GM12891 (cell line): Measurements from ENCODE around the gene CLK3. TPM values are rescaled to one million over a fixed set of nuclear protein-coding genes. Genes with fewer than 3 reads are reported as not detected.

Experiments
- DNase-seq: peaks from one replicate; pipeline ENCODE4 v3.0.0; 2011; ENCODE audit warnings: low spot score; ENCODE audit not compliant: insufficient read length
- FAIRE-seq: peaks from 2 replicates; lab custom pipeline; 2011; peaks lifted over from hg19 to GRCh38; lab: Jason Lieb, UNC
- PAX5 ChIP-seq: IDR thresholded peaks from 2 replicates; pipeline ENCODE4 v1.6.1; 2011; ENCODE audit warnings: low read length, moderate library complexity, mild to moderate bottlenecking; ENCODE audit not compliant: insufficient read depth, severe bottlenecking
- POLR2A ChIP-seq: IDR thresholded peaks from 2 replicates; pipeline ENCODE4 v1.6.1; 2011; ENCODE audit warnings: low read depth, low read length, control low read depth
- POLR2AphosphoS5 ChIP-seq: IDR thresholded peaks from 2 replicates; pipeline ENCODE4 v1.6.1; 2011; ENCODE audit warnings: low read depth, low read length, control low read depth
- POU2F2 ChIP-seq: IDR thresholded peaks from 2 replicates; pipeline ENCODE4 v1.6.1; 2011; ENCODE audit warnings: low read depth, mild to moderate bottlenecking, control low read depth, low read length, moderate library complexity
- SPI1 ChIP-seq: IDR thresholded peaks from 2 replicates; pipeline ENCODE4 v1.6.1; 2011; ENCODE audit warnings: low read depth, low read length, control low read depth
- TAF1 ChIP-seq: IDR thresholded peaks from 2 replicates; pipeline ENCODE4 v1.6.1; 2011; ENCODE audit warnings: low read depth, low read length, control low read depth
- polyA plus RNA-seq: library from polyadenylated mRNA; unstranded; fragments of >200 nt; gene quantifications from one replicate; pipeline ENCODE4 v1.2.1, GENCODE V29; 2012; ENCODE audit warnings: low read depth, missing spikeins, inconsistent platforms; ENCODE audit not compliant: missing spikeins

Gene CLK3
- polyA plus RNA-seq = 55.3 TPM

DNA sequence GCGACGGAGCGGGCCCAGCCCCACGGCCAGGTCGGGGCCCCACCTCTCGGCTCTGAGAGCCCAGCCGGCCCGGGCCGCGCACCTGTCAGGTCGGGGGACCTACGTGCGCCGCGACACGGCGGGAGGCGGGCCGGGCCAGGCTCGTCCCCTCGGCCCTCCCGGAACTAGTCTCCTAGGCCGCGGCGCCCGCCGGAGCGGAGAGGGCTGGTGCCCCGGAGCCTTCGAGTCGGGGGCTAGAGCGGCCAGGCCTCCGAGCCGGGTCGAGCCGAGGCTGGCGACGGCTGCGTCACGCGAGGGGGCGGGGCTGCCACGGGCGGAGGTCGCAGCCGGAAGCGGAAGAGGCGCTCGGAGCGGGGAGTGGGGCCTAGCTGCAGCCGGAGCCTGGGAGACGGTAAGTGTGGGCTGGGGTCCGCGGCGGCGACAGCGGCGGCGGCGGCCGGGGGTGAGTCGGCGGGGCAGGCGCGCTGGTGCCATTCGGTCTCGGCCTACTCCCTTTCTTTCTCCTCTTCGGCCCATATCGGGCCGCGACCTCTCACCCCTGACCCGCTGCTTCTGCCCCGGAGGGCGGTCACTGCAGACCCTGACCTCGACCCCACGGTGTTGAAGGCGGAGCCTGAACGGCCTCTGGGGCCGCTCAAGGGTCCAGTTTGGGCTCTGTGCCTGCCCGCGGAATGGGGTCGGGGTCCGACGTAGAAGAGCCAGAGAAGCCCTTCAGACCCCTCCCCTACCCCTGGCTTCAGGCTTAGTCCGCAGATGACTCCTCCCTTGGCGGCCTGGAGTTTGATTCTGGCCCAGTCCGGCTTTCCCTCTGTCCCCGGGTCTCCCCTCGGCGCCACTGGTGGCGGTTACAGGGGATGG, at the start of gene CLK3:
Gene CLK3, plus strand, starts transcription at position 329 of the 858 bp plus-strand sequence. CDS start 3,361 bp downstream, outside the sequence.
- peak; percentile 58; the same call in 1 of the 2 replicates for TF ChIP-seq POLR2AphosphoS5
- TF ChIP-seq POLR2A = peak; percentile 59; the same call in 1 of the 2 replicates
- peak; percentile 75 for TF ChIP-seq TAF1
- no peak for TF ChIP-seq POU2F2
- peak; percentile 80 for TF ChIP-seq PAX5
- TF ChIP-seq SPI1 = 0 out of 2 replicates have a peak, but pooled peaks have one; percentile 25
- FAIRE-seq = peak; percentile 91
- peak; percentile 100 for DNase-seq

DNA sequence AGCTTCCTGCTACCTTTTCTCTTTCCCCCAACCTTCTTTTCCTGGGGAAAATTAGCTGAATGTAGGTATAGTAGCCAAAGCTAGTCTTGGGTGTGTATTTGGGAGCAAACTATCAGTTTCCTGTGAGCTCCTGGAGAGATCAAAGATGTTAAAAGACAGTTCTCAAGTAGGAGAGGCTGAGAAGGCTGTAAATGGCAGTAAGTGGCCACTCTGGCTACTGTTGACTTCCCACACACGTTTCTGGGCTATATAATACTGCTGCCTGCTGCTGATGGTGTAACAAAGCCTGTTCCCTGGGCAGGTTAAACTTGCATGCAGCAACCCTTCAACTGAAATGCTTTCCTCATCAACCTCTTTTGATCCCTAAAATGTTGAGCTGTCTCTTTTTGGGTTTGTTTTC, 47.0 kb upstream of the CLK3 start:
- no peak for DNase-seq
- TF ChIP-seq POLR2A (no peak), PAX5 (no peak), POU2F2 (no peak), SPI1 (no peak), TAF1 (no peak)
- FAIRE-seq = no peak

DNA sequence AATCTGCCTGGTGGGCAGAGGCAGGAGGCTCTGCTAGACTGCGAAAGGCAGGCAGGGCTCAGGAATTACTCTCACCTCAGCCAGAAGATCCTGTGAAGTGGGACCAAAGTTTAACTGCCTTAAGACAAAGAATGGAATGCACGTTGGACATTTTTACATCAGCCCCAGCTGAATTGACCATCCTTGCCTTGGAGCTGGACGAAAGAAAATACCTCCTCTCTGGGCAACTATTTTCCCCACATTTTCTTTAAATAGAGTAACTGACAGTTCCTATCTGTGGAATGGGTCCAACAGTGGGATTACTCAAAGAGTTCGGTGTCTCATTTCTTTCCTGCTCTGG, 45.9 kb upstream of the CLK3 start:
- TF ChIP-seq POLR2A (no peak), PAX5 (no peak), TAF1 (no peak), SPI1 (no peak)
- FAIRE-seq (no peak), DNase-seq (no peak)

DNA sequence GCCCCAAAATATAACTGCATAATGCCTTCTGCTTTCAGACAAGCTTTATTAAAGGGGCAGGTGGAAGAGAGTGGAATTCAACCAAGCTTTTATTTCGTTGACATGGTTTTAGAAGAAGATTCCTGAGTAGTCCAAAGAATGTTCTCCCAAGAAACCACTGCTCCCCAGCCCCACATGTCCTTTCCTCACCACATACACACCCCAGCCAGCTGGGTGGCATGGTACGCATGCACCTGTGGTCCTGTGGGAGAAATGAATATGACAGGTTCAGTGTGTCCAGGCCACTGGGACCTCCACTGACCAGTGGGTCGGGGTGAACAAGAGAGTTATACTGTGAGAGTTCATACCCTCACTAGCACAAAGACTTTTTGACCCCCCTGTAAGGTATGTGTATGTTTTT, 44.4 kb upstream of the CLK3 start:
- TF ChIP-seq SPI1 (no peak), POU2F2 (no peak), POLR2AphosphoS5 (no peak), TAF1 (no peak)
- DNase-seq (no peak), FAIRE-seq (no peak)

DNA sequence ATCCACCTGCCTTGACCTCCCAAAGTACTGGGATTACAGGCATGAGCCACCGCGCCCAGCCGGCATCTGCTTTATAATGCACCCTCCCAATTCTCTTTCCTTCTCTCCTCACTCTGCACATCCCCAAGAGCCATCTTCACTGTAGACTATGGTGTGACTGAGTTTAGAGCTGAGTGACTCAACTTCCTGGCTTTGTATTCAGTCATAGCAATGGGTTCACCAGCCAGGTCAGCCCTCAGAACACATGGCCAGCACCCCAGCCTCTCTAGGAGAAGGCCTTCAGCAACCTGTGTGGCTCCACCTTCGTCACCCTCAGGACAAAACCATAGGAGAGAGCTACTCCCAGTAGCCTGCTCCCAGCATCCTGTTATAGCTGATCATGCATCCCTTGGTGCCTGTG, 41.6 kb upstream of the CLK3 start:
- FAIRE-seq (no peak), DNase-seq (no peak)

DNA sequence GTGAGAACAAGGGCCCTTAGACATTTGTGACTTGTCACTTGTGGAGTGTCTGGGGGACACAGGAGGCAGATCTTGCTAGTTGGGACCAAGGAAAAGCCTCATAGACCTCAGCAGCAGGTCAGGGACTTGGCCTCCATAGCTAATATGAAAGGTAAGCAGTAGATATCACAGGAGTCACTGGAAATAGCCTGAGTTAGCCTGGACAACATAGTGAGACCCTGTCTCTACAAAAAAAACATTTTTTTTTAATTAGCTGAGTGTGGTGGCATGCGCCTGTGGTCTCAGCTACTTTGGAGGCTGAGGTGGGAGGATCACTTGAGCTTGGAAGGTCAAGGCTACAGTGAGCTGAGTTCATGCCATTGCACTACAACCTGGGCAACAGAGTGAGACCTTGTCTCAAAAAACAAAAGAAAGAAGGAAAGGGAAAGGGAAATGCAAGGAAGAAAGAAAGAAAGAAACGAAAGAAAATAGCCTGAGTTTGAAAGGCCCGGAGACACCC, 37.1 kb upstream of the CLK3 start:
- no peak for FAIRE-seq
- TF ChIP-seq TAF1 = no peak
- TF ChIP-seq POLR2A = no peak
- TF ChIP-seq POLR2AphosphoS5 = no peak
- no peak for TF ChIP-seq POU2F2
- TF ChIP-seq PAX5 = no peak
- no peak for TF ChIP-seq SPI1
- no peak for DNase-seq

More for the DNA sequence above, 41.6 kb upstream of the CLK3 start:
- no peak for TF ChIP-seq POLR2AphosphoS5
- no peak for TF ChIP-seq POLR2A
- no peak for TF ChIP-seq TAF1

DNA sequence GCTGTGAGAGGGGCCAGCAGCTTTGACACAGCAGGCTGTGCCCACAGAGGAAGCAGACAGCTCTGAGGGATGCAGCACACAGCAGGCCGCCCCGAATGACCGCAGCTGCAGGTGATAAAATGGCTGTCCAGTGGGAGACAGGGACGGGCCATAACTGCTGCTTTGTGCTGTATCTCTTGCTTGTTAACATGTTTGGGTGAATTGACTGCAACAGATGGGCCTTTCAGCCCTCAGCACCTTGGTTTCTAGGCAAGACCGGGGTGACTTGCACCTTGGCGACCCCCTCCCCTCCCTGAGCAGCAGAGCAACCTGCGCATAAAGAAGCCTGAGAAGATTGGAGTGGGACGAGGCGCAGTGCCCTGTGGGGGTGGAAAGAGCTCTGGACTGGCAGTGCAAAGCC, 36.6 kb upstream of the CLK3 start:
- DNase-seq = no peak
- no peak for TF ChIP-seq POU2F2
- TF ChIP-seq TAF1 = no peak
- TF ChIP-seq POLR2A = no peak
- no peak for TF ChIP-seq PAX5
- TF ChIP-seq SPI1 = no peak
- no peak for TF ChIP-seq POLR2AphosphoS5
- FAIRE-seq = no peak

DNA sequence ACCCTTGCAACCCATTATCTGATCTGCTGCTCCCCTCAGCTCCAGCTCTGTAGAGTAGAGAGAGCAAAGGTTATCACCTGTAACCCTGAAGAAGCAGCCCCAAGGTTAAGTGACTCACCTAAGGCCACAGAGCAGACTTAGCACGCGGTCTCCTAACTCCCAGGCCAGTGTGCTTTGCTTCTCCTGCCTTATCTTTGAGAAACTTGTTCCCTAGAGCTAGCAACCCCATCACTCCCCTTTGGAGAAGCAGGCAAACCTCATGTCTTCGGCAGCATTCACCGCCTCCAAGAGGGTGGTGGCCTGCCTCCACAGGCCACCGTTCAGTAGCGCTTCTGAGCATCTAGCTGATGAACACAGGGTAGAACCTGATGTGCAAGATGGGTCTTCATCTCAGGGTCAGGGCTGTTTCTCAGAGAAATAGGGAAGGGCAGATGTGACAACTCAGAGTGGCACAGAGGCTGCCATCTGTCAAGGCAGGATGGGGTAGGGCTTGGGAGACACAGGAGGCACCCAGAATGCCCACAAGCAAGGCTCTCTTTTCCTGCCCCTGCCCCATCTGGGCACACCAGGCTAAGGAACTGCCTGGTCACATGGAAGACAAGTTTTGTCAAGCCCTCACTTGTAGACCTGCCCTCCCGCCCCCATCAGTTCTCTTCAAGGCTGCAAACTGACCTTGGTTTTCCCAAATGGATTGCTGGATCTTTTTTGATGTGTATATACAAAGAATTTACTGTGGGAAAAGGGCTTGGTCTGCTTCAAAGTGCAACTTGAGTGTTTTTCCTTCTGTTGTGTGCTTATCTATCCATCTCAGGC, 34.9 kb upstream of the CLK3 start:
- TF ChIP-seq POLR2AphosphoS5 (no peak; the same call in 1 of the 2 replicates), POLR2A (0 out of 2 replicates have a peak, but pooled peaks have one; percentile 20)
- FAIRE-seq (no peak), DNase-seq (no peak)

DNA sequence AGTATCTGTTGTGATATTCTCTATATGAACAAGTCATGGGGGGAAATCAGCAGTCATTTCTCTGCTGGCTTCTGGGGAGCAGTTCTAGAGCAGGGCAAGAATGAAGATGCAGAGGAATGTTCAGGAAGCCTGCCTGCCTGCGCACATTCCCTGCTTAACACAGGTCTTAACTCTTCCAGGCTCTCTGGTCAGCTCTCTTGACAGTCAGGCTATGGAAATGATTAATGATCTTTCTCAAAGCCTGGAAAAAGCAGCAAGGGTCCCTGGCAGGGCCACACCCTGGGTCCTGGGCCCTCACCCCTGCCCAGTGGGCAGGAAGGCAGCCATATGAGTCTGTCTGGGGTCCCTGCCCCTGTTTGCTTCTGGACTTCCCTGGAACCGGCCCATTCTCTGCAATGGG, 31.4 kb upstream of the CLK3 start:
- DNase-seq (no peak), FAIRE-seq (no peak)
- no peak for TF ChIP-seq TAF1
- no peak for TF ChIP-seq POU2F2
- TF ChIP-seq SPI1 = no peak
- TF ChIP-seq PAX5 = no peak
- TF ChIP-seq POLR2A = no peak
- TF ChIP-seq POLR2AphosphoS5 = no peak

DNA sequence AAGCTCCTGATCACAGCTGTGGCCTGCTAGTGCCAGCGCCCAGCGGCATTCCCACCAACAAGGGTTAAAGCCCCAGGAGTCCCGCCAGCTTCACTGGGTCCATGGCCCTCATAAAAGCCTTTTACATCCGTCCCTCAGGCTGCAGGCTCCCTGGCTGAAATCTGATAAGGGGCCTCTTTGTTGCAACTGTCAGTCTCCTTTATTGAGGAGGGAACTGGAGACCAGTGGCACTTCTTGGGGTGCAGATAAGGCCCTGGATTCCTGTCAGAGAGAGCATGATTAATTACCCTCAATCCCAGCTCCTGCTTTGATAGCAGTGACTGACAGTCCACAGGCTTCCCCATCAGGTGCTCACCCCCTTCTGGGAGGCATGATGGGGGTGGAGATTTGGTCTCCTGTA, 30.9 kb upstream of the CLK3 start:
- no peak for FAIRE-seq
- no peak for DNase-seq

More for the DNA sequence above, 30.9 kb upstream of the CLK3 start:
- TF ChIP-seq POU2F2 (no peak), PAX5 (no peak), SPI1 (no peak), TAF1 (no peak), POLR2A (no peak), POLR2AphosphoS5 (no peak)
